Left ventricle myocardium inferior (tissue), 1 donor: ENCODE data around the gene TTC13. TPM values are rescaled to one million over a fixed set of nuclear protein-coding genes. Genes with fewer than 3 reads are reported as not detected.

Experiments
- DNase-seq: peaks from one replicate; pipeline ENCODE4 v3.0.0-alpha.2; 2020
- H3K27ac ChIP-seq: fragments of 200-600 bp; replicated peaks from 2 replicates; pipeline ENCODE4 v1.8.0; 2021
- H3K27me3 ChIP-seq: fragments of 200-600 bp; 2 replicates; pipeline ENCODE4 v1.8.0; 2021; ENCODE audit warnings: low read depth
- H3K36me3 ChIP-seq: fragments of 200-600 bp; 2 replicates; pipeline ENCODE4 v1.8.0; 2021
- H3K4me1 ChIP-seq: fragments of 200-600 bp; 2 replicates; pipeline ENCODE4 v1.8.0; 2021
- H3K4me3 ChIP-seq: fragments of 200-600 bp; 2 replicates; pipeline ENCODE4 v1.8.0; 2021; ENCODE audit warnings: mild to moderate bottlenecking, moderate library complexity
- H3K9me3 ChIP-seq: fragments of 200-600 bp; replicated peaks from 2 replicates; pipeline ENCODE4 v1.8.0; 2021
- CTCF ChIP-seq: fragments of 200-600 bp; IDR thresholded peaks from 2 replicates; pipeline ENCODE4 v1.8.0; 2021; ENCODE audit warnings: antibody characterized with exemption, mild to moderate bottlenecking, borderline replicate concordance
- intact Hi-C: fragments of 100-400 bp; cut with micrococcal nuclease; formaldehyde crosslinking; loops from one replicate; pipeline ENCODE4 v1.11.0; 2022
- total RNA-seq: library from RNA; stranded (reverse); fragmentation: NEBNext Ultra II Directional; extraction: Animal tissue kit (Norgen Biotek cat#: 25700); gene quantifications from one replicate; pipeline ENCODE4 v1.2.1, GENCODE V29; 2021
- donor health status: DM: no; HTN: yes; CAD: no; lungs with severe emphysema.

TTC13 gene
- total RNA-seq, 1 donor from 2014 or later: 6.7 TPM

GRCh38 chr1:230943048-230943593 is 35.5 kb downstream of the TTC13 start:
- no peaks in the 10 kb centered on the region for H3K4me1 ChIP-seq
- peaks cover 8% of the 10 kb centered on the region for H3K36me3 ChIP-seq
- intact Hi-C loops: no loop called here
- H3K9me3 ChIP-seq: no peaks in the 10 kb centered on the region
- no peak for TF ChIP-seq CTCF
- H3K4me3 ChIP-seq: no peak overlapping the region
- no peak for DNase-seq
- H3K27me3 ChIP-seq: no peaks in the 10 kb centered on the region
- no peak overlapping the region for H3K27ac ChIP-seq

GRCh38 chr1:230940848-230941247 is 37.8 kb downstream of the TTC13 start:
- no peak overlapping the region for H3K4me3 ChIP-seq
- no peaks in the 10 kb centered on the region for H3K9me3 ChIP-seq
- no peak overlapping the region for H3K27ac ChIP-seq
- H3K4me1 ChIP-seq: no peaks in the 10 kb centered on the region
- no peaks in the 10 kb centered on the region for H3K27me3 ChIP-seq
- no peak for TF ChIP-seq CTCF
- no peak for DNase-seq
- intact Hi-C loops: no loop called here
- peaks cover 8% of the 10 kb centered on the region for H3K36me3 ChIP-seq

- intact Hi-C loops: no loop called here
- Histone ChIP-seq H3K27me3 (no peaks in the 10 kb centered on the region), H3K4me3 (no peak overlapping the region), H3K9me3 (no peaks in the 10 kb centered on the region), H3K4me1 (no peaks in the 10 kb centered on the region), H3K27ac (no peak overlapping the region), H3K36me3 (peaks cover 14% of the 10 kb centered on the region)
- TF ChIP-seq CTCF: no peak
- DNase-seq: no peak
Measured at GRCh38 chr1:230939806-230940489, 38.7 kb downstream of the TTC13 start.

- H3K36me3 ChIP-seq: peaks cover 17% of the 10 kb centered on the region
- H3K27ac ChIP-seq: no peak overlapping the region
- no peaks in the 10 kb centered on the region for H3K27me3 ChIP-seq
- intact Hi-C loops: no loop called here
- no peak for DNase-seq
- TF ChIP-seq CTCF: no peak
- H3K9me3 ChIP-seq: no peaks in the 10 kb centered on the region
- H3K4me3 ChIP-seq: no peak overlapping the region
- no peaks in the 10 kb centered on the region for H3K4me1 ChIP-seq
Measured at GRCh38 chr1:230938924-230939368, 39.7 kb downstream of the TTC13 start.

GRCh38 chr1:230937371-230937770 is 41.3 kb downstream of the TTC13 start:
- no peak overlapping the region for H3K27ac ChIP-seq
- intact Hi-C loops: no loop called here

More at GRCh38 chr1:230937371-230937770, 41.3 kb downstream of the TTC13 start:
- TF ChIP-seq CTCF: no peak
- H3K36me3 ChIP-seq: peaks cover 13% of the 10 kb centered on the region
- H3K4me3 ChIP-seq: no peak overlapping the region
- no peak for DNase-seq
- H3K9me3 ChIP-seq: no peaks in the 10 kb centered on the region
- no peaks in the 10 kb centered on the region for H3K27me3 ChIP-seq
- H3K4me1 ChIP-seq: no peaks in the 10 kb centered on the region
